Fibroblast of lung (primary cell): ENCODE data around the gene FHOD3. TPM values are rescaled to one million over a fixed set of nuclear protein-coding genes. Genes with fewer than 3 reads are reported as not detected.

Experiments used
- DNase-seq, 2 donors: peaks; one replicate each; pipeline versions ENCODE4 v3.0.0 to v3.0.0-alpha.2; 2010; ENCODE audit warnings: low read depth in 2 of 2
- H2AFZ ChIP-seq: 2 replicates; pipeline ENCODE4 v1.5.1; 2012; ENCODE audit warnings: low read length, control low read depth, inconsistent platforms
- H3K27ac ChIP-seq: 2 replicates; pipeline ENCODE4 v1.5.1; 2011; ENCODE audit warnings: low read length, control low read depth; ENCODE audit not compliant: insufficient read depth
- H3K27me3 ChIP-seq: 2 replicates; pipeline ENCODE4 v1.5.1; 2011; ENCODE audit warnings: mild to moderate bottlenecking, low read length; ENCODE audit not compliant: control insufficient read depth, insufficient read depth
- H3K36me3 ChIP-seq: 2 replicates; pipeline ENCODE4 v1.5.1; 2011; ENCODE audit warnings: low read length; ENCODE audit not compliant: control insufficient read depth, insufficient read depth
- H3K4me1 ChIP-seq: 2 replicates; pipeline ENCODE4 v1.5.1; 2011; ENCODE audit warnings: low read length; ENCODE audit not compliant: control insufficient read depth, insufficient read depth; ENCODE audit errors: extremely low read depth
- H3K4me2 ChIP-seq: 2 replicates; pipeline ENCODE4 v1.5.1; 2011; ENCODE audit warnings: low read length, control low read depth; ENCODE audit not compliant: insufficient read depth; ENCODE audit errors: extremely low read depth
- H3K4me3 ChIP-seq, 4 experiments: fragments of 200-600 bp in 1 of 4; sonication (generic) in 1 of 4; replicated peaks in 1 of 4; 2 replicates each; pipeline ENCODE4 v1.5.1; 2011 to 2016; ENCODE audit warnings: low read length in 4 of 4, low read depth in 3 of 4, mild to moderate bottlenecking in 3 of 4, control low read depth in 2 of 4, inconsistent platforms in 1 of 4, mixed read lengths in 1 of 4; ENCODE audit not compliant: insufficient read depth in 1 of 4; ENCODE audit errors: control extremely low read depth in 1 of 4
- H3K79me2 ChIP-seq: 2 replicates; pipeline ENCODE4 v1.5.1; 2012; ENCODE audit warnings: mild to moderate bottlenecking, low read length, inconsistent platforms; ENCODE audit not compliant: control insufficient read depth, insufficient read depth
- H3K9ac ChIP-seq: 2 replicates; pipeline ENCODE4 v1.5.1; 2011; ENCODE audit warnings: mild to moderate bottlenecking, low read length, control low read depth; ENCODE audit not compliant: insufficient read depth
- H3K9me3 ChIP-seq: 2 replicates; pipeline ENCODE4 v1.5.1; 2012; ENCODE audit warnings: low read depth, low read length; ENCODE audit not compliant: control insufficient read depth, insufficient read depth
- H4K20me1 ChIP-seq: 2 replicates; pipeline ENCODE4 v1.5.1; 2011; ENCODE audit warnings: low read length; ENCODE audit not compliant: control insufficient read depth, insufficient read depth; ENCODE audit errors: extremely low read depth
- EZH2 ChIP-seq: IDR thresholded peaks from 2 replicates; pipeline ENCODE4 v1.5.1; 2012; ENCODE audit warnings: low read length, control low read depth, mild to moderate bottlenecking; ENCODE audit errors: missing control alignments
- polyA plus RNA-seq, 2 donors: library from polyadenylated mRNA; depleted of rRNA in 1 of 2; stranded (reverse) in 1 of 2; unstranded in 1 of 2; fragments of >200 nt; gene quantifications; 2 replicates each; pipeline ENCODE4 v1.2.1, GENCODE V29; 2011 to 2012; ENCODE audit warnings: missing spikeins in 1 of 2
- total RNA-seq: library from RNA; depleted of rRNA; stranded (reverse); fragments of >200 nt; gene quantifications from 2 replicates; pipeline ENCODE4 v1.2.1, GENCODE V29; 2014
- TF ChIP-seq, protein P1 (sequence below), 2 donors: IDR thresholded peaks in 1 of 2; conservative IDR thresholded peaks in 1 of 2; 1 replicate in 1 of 2; 2 replicates in 1 of 2; pipeline ENCODE4 v1.5.1; 2011 to 2012; ENCODE audit warnings: low read length in 2 of 2, control low read depth in 1 of 2, inconsistent platforms in 1 of 2, low read depth in 1 of 2, mild to moderate bottlenecking in 1 of 2

The FHOD3 gene
- total and polyA plus RNA-seq, 2 donors (not counting 1 experiment from before 2014, with no cell fraction given) = 16.1 to 28.2 TPM

DNA sequence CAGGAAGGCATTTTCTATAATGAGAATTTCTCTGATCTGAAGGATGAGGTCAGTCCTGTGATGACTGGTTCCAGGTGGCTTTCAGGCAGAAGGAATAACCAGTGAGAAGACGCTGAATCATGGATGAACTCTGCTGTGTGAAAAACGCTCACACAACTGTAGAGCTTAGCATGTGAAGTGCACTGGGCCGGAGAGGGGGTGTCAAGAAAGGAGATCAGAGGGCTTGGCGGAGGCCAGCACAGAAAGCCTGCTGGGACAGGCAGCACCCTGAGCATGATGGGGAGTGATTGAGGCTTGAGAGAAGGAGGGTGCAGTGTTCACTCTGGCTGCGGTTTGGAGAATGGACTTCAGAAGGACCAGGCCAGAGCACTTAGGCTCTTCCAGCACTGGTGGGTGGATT lies 294.8 kb downstream of the FHOD3 start:
- TF ChIP-seq, protein P1, sequence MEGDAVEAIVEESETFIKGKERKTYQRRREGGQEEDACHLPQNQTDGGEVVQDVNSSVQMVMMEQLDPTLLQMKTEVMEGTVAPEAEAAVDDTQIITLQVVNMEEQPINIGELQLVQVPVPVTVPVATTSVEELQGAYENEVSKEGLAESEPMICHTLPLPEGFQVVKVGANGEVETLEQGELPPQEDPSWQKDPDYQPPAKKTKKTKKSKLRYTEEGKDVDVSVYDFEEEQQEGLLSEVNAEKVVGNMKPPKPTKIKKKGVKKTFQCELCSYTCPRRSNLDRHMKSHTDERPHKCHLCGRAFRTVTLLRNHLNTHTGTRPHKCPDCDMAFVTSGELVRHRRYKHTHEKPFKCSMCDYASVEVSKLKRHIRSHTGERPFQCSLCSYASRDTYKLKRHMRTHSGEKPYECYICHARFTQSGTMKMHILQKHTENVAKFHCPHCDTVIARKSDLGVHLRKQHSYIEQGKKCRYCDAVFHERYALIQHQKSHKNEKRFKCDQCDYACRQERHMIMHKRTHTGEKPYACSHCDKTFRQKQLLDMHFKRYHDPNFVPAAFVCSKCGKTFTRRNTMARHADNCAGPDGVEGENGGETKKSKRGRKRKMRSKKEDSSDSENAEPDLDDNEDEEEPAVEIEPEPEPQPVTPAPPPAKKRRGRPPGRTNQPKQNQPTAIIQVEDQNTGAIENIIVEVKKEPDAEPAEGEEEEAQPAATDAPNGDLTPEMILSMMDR (conservative IDR thresholded peaks at IDR 0.05 in 1 of 2, IDR thresholded peaks at IDR 0.05 in 1 of 2; ENCODE audit: low read depth in 1 of 2, low read length in 2 of 2) = no peak
- TF ChIP-seq EZH2 = no peak
- H2AFZ ChIP-seq = no peak overlapping the region
- no peak overlapping the region for H3K9ac ChIP-seq
- no peaks in the 10 kb centered on the region for H4K20me1 ChIP-seq
- H3K4me1 ChIP-seq = no peaks in the 10 kb centered on the region
- no peak overlapping the region for H3K4me3 ChIP-seq
- no peaks in the 10 kb centered on the region for H3K27me3 ChIP-seq
- H3K27ac ChIP-seq = no peak overlapping the region
- no peaks in the 10 kb centered on the region for H3K9me3 ChIP-seq
- no peak overlapping the region for H3K4me2 ChIP-seq
- DNase-seq = peak in 1 of 2 donors; percentile 75
- H3K36me3 ChIP-seq = no peaks in the 10 kb centered on the region
- H3K79me2 ChIP-seq = no peaks in the 10 kb centered on the region

DNA sequence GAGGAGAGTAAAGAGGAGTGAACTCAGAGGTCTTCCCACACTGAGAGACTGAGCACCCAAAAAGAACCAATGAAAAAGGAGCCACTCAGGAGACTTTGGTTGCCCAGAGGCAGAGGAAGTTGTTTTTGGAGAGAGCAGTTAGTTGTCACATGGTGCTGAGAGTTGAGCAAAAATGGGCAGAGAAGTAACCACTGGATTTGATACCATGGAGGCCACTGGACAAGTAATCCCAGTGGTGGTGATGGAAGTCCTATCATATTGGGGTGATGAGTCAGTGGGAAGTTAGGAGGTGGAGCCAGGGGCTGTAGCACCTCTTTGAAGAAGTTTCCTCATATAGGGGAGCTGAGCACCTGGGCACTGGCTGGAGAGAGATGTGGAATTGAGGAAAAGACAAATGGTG lies 295.5 kb downstream of the FHOD3 start:
- Histone ChIP-seq H3K9ac (no peak overlapping the region), H3K36me3 (no peaks in the 10 kb centered on the region), H3K4me2 (no peak overlapping the region), H3K9me3 (no peaks in the 10 kb centered on the region), H3K4me1 (no peaks in the 10 kb centered on the region), H3K27ac (no peak overlapping the region), H3K79me2 (no peaks in the 10 kb centered on the region), H2AFZ (no peak overlapping the region), H4K20me1 (no peaks in the 10 kb centered on the region), H3K4me3 (no peak overlapping the region), H3K27me3 (no peaks in the 10 kb centered on the region)
- no peak for TF ChIP-seq EZH2
- TF ChIP-seq, protein P1 (conservative IDR thresholded peaks at IDR 0.05 in 1 of 2, IDR thresholded peaks at IDR 0.05 in 1 of 2; ENCODE audit: low read depth in 1 of 2, low read length in 2 of 2) = no peak
- peak in 1 of 2 donors; percentile 40 for DNase-seq

DNA sequence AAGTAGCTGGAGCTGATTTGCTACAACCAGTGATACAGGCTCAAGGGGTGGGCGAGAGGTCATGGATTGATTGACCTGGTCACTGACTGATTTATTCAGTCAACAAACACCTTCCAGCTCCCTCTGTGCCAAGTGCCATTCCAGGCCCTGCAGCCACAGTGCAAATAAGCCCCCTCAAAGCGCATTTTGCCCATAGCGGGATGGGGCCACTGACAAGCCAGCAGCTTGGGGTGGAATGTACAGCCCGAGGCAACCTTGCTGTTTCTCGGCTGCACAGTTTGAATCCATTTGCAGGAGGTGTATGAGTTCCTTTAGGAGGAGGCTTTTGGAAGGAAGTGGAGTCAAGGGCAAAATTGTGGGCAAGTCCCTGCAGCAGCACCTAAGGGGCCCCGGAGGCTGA lies 296.1 kb downstream of the FHOD3 start:
- no peak for DNase-seq
- H3K9me3 ChIP-seq = no peaks in the 10 kb centered on the region
- H3K79me2 ChIP-seq = no peaks in the 10 kb centered on the region
- H3K27me3 ChIP-seq = no peaks in the 10 kb centered on the region
- H4K20me1 ChIP-seq = no peaks in the 10 kb centered on the region
- H3K4me1 ChIP-seq = no peaks in the 10 kb centered on the region
- no peak overlapping the region for H3K4me3 ChIP-seq
- no peaks in the 10 kb centered on the region for H3K36me3 ChIP-seq
- H3K27ac ChIP-seq = no peak overlapping the region
- no peak overlapping the region for H3K9ac ChIP-seq
- TF ChIP-seq, protein P1 (conservative IDR thresholded peaks at IDR 0.05 in 1 of 2, IDR thresholded peaks at IDR 0.05 in 1 of 2; ENCODE audit: low read depth in 1 of 2, low read length in 2 of 2) = no peak
- no peak for TF ChIP-seq EZH2
- no peak overlapping the region for H3K4me2 ChIP-seq
- H2AFZ ChIP-seq = no peak overlapping the region
